ENCODE measurements around the gene COPS3. TPM values are rescaled to one million over a fixed set of nuclear protein-coding genes. Genes with fewer than 3 reads are reported as not detected.
A peak's percentile ranks its signal among the peaks of the same experiment; 100 is the strongest.

COPS3 gene
- total and polyA plus RNA-seq, 9 of the 15 experiments (the other 6 are each of a cell fraction or from before 2014, with no cell fraction given) = 92.4 to 295 (median 167) TPM

- TF ChIP-seq NEUROD1 (IDR thresholded peaks at IDR 0.05; ENCODE audit: borderline replicate concordance, low read depth, low read length, partially characterized antibody) (peak; percentile 18), ZZZ3 (IDR thresholded peaks at IDR 0.05) (no peak), GABPA (tag; conservative IDR thresholded peaks at IDR 0.05; ENCODE audit: low read depth) (no peak; the same call in 1 of the 2 replicates), MECOM (CRISPR knock-in tag; IDR thresholded peaks at IDR 0.05) (no peak), POLR2B (IDR thresholded peaks at IDR 0.05; ENCODE audit: low read depth, partially characterized antibody) (no peak), ZBTB7A (IDR thresholded peaks at IDR 0.05; ENCODE audit: borderline replicate concordance, control insufficient read depth, low read depth, low read length) (no peak), EZH2 (IDR thresholded peaks at IDR 0.05; ENCODE audit: borderline replicate concordance, low read depth, low read length) (no peak), ZNF444 (CRISPR knock-in tag; IDR thresholded peaks at IDR 0.05) (no peak), RFX1 (IDR thresholded peaks at IDR 0.05) (no peak), ZC3H11A (IDR thresholded peaks at IDR 0.05; ENCODE audit: low read depth, low read length) (no peak), HMGXB4 (CRISPR knock-in tag; IDR thresholded peaks at IDR 0.05) (no peak; the same call in 1 of the 2 replicates), ZFP36 (IDR thresholded peaks at IDR 0.05; ENCODE audit: low read depth, low read length, partially characterized antibody) (no peak), ZNF23 (CRISPR knock-in tag; IDR thresholded peaks at IDR 0.05) (no peak), PHF8 (IDR thresholded peaks at IDR 0.05; ENCODE audit: borderline replicate concordance, low read length) (peak; percentile 64; the same call in 1 of the 2 replicates), FIP1L1 (IDR thresholded peaks at IDR 0.05; ENCODE audit: low read depth, low read length, poor library complexity, severe bottlenecking) (no peak), ZNF316 (IDR thresholded peaks at IDR 0.05) (no peak), ATF3 (IDR thresholded peaks at IDR 0.05) (no peak), ATF3 (CRISPR knock-in tag; conservative IDR thresholded peaks at IDR 0.05) (no peak), ZNF143 (CRISPR knock-in tag; IDR thresholded peaks at IDR 0.05) (no peak; the same call in 1 of the 2 replicates), DDX20 (tag; IDR thresholded peaks at IDR 0.05; ENCODE audit: low read depth) (no peak), POLR2AphosphoS5 (IDR thresholded peaks at IDR 0.05; ENCODE audit: control insufficient read depth, insufficient read depth, low read depth, low read length) (no peak), ZNF507 (tag; conservative IDR thresholded peaks at IDR 0.05) (no peak), ZBTB33 (CRISPR knock-in tag; IDR thresholded peaks at IDR 0.05) (peak; percentile 90)
These were observed 74.7 kb downstream of the COPS3 start, which contains the start of gene PLD6 (continued) for GRCh38 chr17:17206124-17206912.

All from K562 (cell line).